A549 (cell line): ENCODE results near the gene RTN4R.

ENCODE experiments used
- CHD2 ChIP-seq: fragments of 150-350 bp; IDR thresholded peaks from 2 replicates; pipeline ENCODE4 v1.6.1; 2014; ENCODE audit warnings: low read length; ENCODE audit not compliant: partially characterized antibody
- E2F6 ChIP-seq: IDR thresholded peaks from 2 replicates; pipeline ENCODE4 v1.6.1; 2012; ENCODE audit warnings: low read depth, borderline replicate concordance

- TF ChIP-seq E2F6 (no peak), CHD2 (no peak)
Measured at GRCh38 chr22:20209761-20210250, 58.3 kb downstream of the RTN4R start.
